ENCODE results near the gene TIRAP. TPM values are rescaled to one million over a fixed set of nuclear protein-coding genes. Genes with fewer than 3 reads are reported as not detected.

The TIRAP gene
- total and polyA plus RNA-seq, 2 of the 8 experiments (the other 6 are each of a cell fraction or from before 2014, with no cell fraction given): 5.3 TPM

DNA sequence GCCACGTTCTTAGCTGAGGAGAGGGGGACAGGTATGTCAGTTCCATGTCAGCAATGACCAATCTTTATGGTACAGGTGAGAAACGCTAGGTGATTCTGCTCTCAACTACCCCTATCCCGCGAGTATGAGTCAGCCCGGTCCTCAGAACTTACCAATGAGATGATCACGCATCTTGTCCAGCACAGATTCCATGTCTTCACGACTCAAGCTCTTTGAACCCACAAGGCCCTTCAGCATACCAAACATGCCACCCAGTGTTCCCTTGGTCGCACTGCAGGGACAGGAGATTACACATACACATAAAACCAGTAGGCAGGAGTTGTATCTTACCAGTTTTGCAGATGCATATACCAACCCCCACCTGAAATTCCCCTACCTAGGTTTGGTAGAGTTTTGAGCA is 17.1 kb upstream of the TIRAP start:
- H4K20me1 ChIP-seq (replicated peaks in 1 of 2; ENCODE audit: control insufficient read depth in 1 of 2, insufficient read depth in 2 of 2, low read length in 2 of 2): peaks cover 2 to 8% of the 10 kb centered on the region in 2 experiments
- H3K4me1 ChIP-seq (replicated peaks in 1 of 4; ENCODE audit: control insufficient read depth in 3 of 4, insufficient read depth in 4 of 4, low read length in 3 of 4): peaks cover 0 to 7% (median 2%) of the 10 kb centered on the region in 4 experiments; a peak in 1 of 7 replicates
- TF ChIP-seq YY1 (IDR thresholded peaks at IDR 0.05; ENCODE audit: low read depth, low read length) (no peak), ZNF274 (IDR thresholded peaks at IDR 0.05; ENCODE audit: borderline replicate concordance, extremely low read depth, low read length) (no peak), POLR2AphosphoS5 (IDR thresholded peaks at IDR 0.05; ENCODE audit: low read depth, low read length) (peak; percentile 56), PHF8 (conservative IDR thresholded peaks at IDR 0.05; ENCODE audit: low read depth, low read length) (no peak), NANOG (IDR thresholded peaks at IDR 0.05; ENCODE audit: insufficient read depth, low read depth, low read length, poor library complexity, severe bottlenecking) (no peak)
- no peak overlapping the region for H2BK5ac ChIP-seq (ENCODE audit: low read depth, low read length)
- WGBS, 2 experiments (ENCODE audit: extremely low coverage in 1 of 2, insufficient coverage in 1 of 2, insufficient read length in 1 of 2, insufficient replicate concordance in 2 of 2, low coverage in 1 of 2, low lambda C conversion rate in 2 of 2, missing lambda C conversion rate in 1 of 2): 93% methylated on average over 8 of the region's 8 CpGs; no CpG with 5 or more reads in 1 of the 2 experiments
- no peak for FAIRE-seq
- H3K79me2 ChIP-seq (ENCODE audit: control insufficient read depth in 1 of 2, insufficient read depth in 2 of 2, low read length in 2 of 2): peaks cover 0 to 33% of the 10 kb centered on the region in 2 experiments; a peak in 2 of 4 replicates
- H3K14ac ChIP-seq (ENCODE audit: insufficient read length): no peak overlapping the region
- no peak overlapping the region for H3K4me3 ChIP-seq (ENCODE audit: extremely low read depth in 1 of 4, insufficient read depth in 2 of 4, low read depth in 3 of 4, low read length in 4 of 4)
- H3K4ac ChIP-seq (replicated peaks; ENCODE audit: insufficient read length, low read depth, low read length): no peak overlapping the region
- no peak overlapping the region for H2AFZ ChIP-seq (ENCODE audit: low read length)
- H4K5ac ChIP-seq (ENCODE audit: insufficient read length, low read depth, low read length): no peak overlapping the region
- H3K79me1 ChIP-seq (ENCODE audit: low read depth, low read length): peaks cover 3% of the 10 kb centered on the region; the same call in 1 of the 2 replicates
- no peak overlapping the region for H3K27ac ChIP-seq (ENCODE audit: low read depth, low read length)
- no peak overlapping the region for H2BK120ac ChIP-seq (replicated peaks; ENCODE audit: low read depth, low read length)
- H3K9me3 ChIP-seq (ENCODE audit: insufficient read depth in 2 of 2, low read depth in 1 of 2, low read length in 1 of 2): no peaks in the 10 kb centered on the region
- H3K9ac ChIP-seq (replicated peaks in 1 of 4; ENCODE audit: extremely low read depth in 1 of 4, low read depth in 3 of 4, low read length in 3 of 4): no peak overlapping the region
- no peak overlapping the region for H4K8ac ChIP-seq (ENCODE audit: extremely low read depth, insufficient read depth, low read length)
- H2AK5ac ChIP-seq (ENCODE audit: low read depth, low read length): no peak overlapping the region
- H2BK12ac ChIP-seq (ENCODE audit: low read depth, low read length): no peak overlapping the region
- H3K56ac ChIP-seq (replicated peaks; ENCODE audit: insufficient read length, low read depth, low read length): no peak overlapping the region
- no peak overlapping the region for H3K4me2 ChIP-seq (ENCODE audit: insufficient read depth in 1 of 2, low read depth in 2 of 2, low read length in 2 of 2)
- H3K23ac ChIP-seq (ENCODE audit: insufficient read length): no peak overlapping the region
- H3K18ac ChIP-seq (ENCODE audit: extremely low read depth, low read length): no peak overlapping the region
- CTCF ChIA-PET (ENCODE audit: partially characterized antibody): interaction anchor here (1.3 to 1.7 kb wide), 2 partner anchors 21 to 347 kb away, joined by 3 to 5 read pairs; no protein-coding TSS in a partner anchor
- H3K36me3 ChIP-seq (ENCODE audit: control insufficient read depth in 2 of 4, insufficient read depth in 4 of 4, low read length in 3 of 4): peaks cover 39 to 61% (median 50%) of the 10 kb centered on the region in 4 experiments
- H3K23me2 ChIP-seq (ENCODE audit: low read depth, low read length): peaks cover 3% of the 10 kb centered on the region; the same call in 1 of the 2 replicates
- H2BK20ac ChIP-seq (ENCODE audit: low read length): no peak overlapping the region
- DNase-seq (ENCODE audit: low read depth in 1 of 2, low spot score in 2 of 2): no peak
- no peak overlapping the region for H2BK15ac ChIP-seq (ENCODE audit: low read length)
- H4K91ac ChIP-seq (replicated peaks; ENCODE audit: insufficient read length, low read length): no peak overlapping the region
- no peaks in the 10 kb centered on the region for H3K27me3 ChIP-seq (replicated peaks in 1 of 4; ENCODE audit: control insufficient read depth in 3 of 4, extremely low read depth in 1 of 4, insufficient read depth in 3 of 4, low read length in 3 of 4)
- POLR2A ChIA-PET (ENCODE audit: partially characterized antibody): interaction anchor here (1.1 to 5.9 kb wide), 8 partner anchors 9 to 54 kb away, joined by 3 to 43 read pairs (median 4); partner anchors contain the start of genes FAM118B, RPUSD4 and TIRAP

Measured in H1 (cell line).